Limb (tissue), 2 donors: Measurements from ENCODE around the gene WWOX.
"Not testable (repeated sequence)": the region's sequence is repeated elsewhere in the genome, so short reads cannot be mapped to it uniquely, and the experiment has no call there.

Source experiments
- DNase-seq, 2 donors: peaks; one replicate each; pipeline ENCODE4 v3.0.0-alpha.2; 2016; ENCODE audit errors: extremely low spot score in 2 of 2

Gene WWOX

GRCh38 chr16:79045191-79045590 is 945.7 kb downstream of the WWOX start:
- DNase-seq, result no peak

- no peak for DNase-seq
These were observed 947.9 kb downstream of the WWOX start for GRCh38 chr16:79047337-79047736.

GRCh38 chr16:79049040-79049439 is 949.6 kb downstream of the WWOX start:
- DNase-seq, result no peak

GRCh38 chr16:79050063-79050462 is 950.6 kb downstream of the WWOX start:
- no peak for DNase-seq

GRCh38 chr16:79051313-79051712 is 951.9 kb downstream of the WWOX start:
- DNase-seq, result no peak

- not testable (repeated sequence) for DNase-seq
These were observed 952.7 kb downstream of the WWOX start for GRCh38 chr16:79052198-79052597.

- no peak for DNase-seq
These were observed 954.1 kb downstream of the WWOX start for GRCh38 chr16:79053577-79053976.

- DNase-seq, result no peak
These were observed 954.9 kb downstream of the WWOX start for GRCh38 chr16:79054211-79054984.

GRCh38 chr16:79055251-79055970 is 956.0 kb downstream of the WWOX start:
- DNase-seq, result no peak

GRCh38 chr16:79061181-79061580 is 961.7 kb downstream of the WWOX start:
- DNase-seq, result no peak

- no peak for DNase-seq
These were observed 962.9 kb downstream of the WWOX start for GRCh38 chr16:79062336-79062735.

- peak; percentile 28 to 43 for DNase-seq
These were observed 963.4 kb downstream of the WWOX start for GRCh38 chr16:79062821-79063220.

- DNase-seq, result no peak
These were observed 965.0 kb downstream of the WWOX start for GRCh38 chr16:79064256-79064972.

GRCh38 chr16:79066561-79066960 is 967.1 kb downstream of the WWOX start:
- no peak for DNase-seq

GRCh38 chr16:79067600-79067999 is 968.1 kb downstream of the WWOX start:
- no peak for DNase-seq

- DNase-seq, result no peak
These were observed 969.7 kb downstream of the WWOX start for GRCh38 chr16:79069121-79069520.

- DNase-seq, result no peak
These were observed 970.2 kb downstream of the WWOX start for GRCh38 chr16:79069633-79070032.

- peak; percentile 17 to 70 for DNase-seq
These were observed 972.0 kb downstream of the WWOX start for GRCh38 chr16:79071424-79071823.

GRCh38 chr16:79072517-79072916 is 973.1 kb downstream of the WWOX start:
- DNase-seq, result no peak

GRCh38 chr16:79073566-79073965 is 974.1 kb downstream of the WWOX start:
- DNase-seq, result no peak

- DNase-seq, result no peak
These were observed 975.1 kb downstream of the WWOX start for GRCh38 chr16:79074541-79074940.

- DNase-seq, result no peak
These were observed 975.5 kb downstream of the WWOX start for GRCh38 chr16:79074951-79075350.
